K562 (cell line): ENCODE results near the gene ADAMTS2. TPM values are rescaled to one million over a fixed set of nuclear protein-coding genes. Genes with fewer than 3 reads are reported as not detected.

Source experiments
- ATAC-seq: fragments of 200-7000 bp; cut with Tn5 transposase; 3 replicates; pipeline ENCODE4 v1.9.1; 2020; ENCODE audit warnings: moderate library complexity
- BruUV-seq: library from RNA; stranded (reverse); fragments of 400-500 nt; replicated peaks from 2 replicates; lab custom pipeline; 2021; lab: Mats Ljungman, UMichigan
- CTCF ChIA-PET: fragments of 300-600 bp; formaldehyde crosslinking; extraction: SDS; loops from one replicate; lab custom pipeline; 2021; ENCODE audit warnings: low intra/inter-chr PET ratio; lab: Yijun Ruan, JAX
- POLR2A ChIA-PET: fragments of 300-600, 350-650 bp; sonication (Branson Sonifier 250); formaldehyde crosslinking; extraction: SDS; loops from one replicate; lab custom pipeline; 2021; ENCODE audit warnings: antibody characterized with exemption, inconsistent platforms; lab: Yijun Ruan, JAX
- DNase-seq, 4 experiments: peaks; one replicate each; pipeline versions ENCODE4 v3.0.0 to v3.0.0-alpha.2; 2011 to 2018; ENCODE audit warnings: low spot score in 3 of 4, mixed read lengths in 3 of 4; ENCODE audit errors: extremely low read depth in 1 of 4
- FAIRE-seq: peaks from 2 replicates; lab custom pipeline; 2011; peaks lifted over from hg19 to GRCh38; lab: Jason Lieb, UNC
- H2AFZ ChIP-seq: 2 replicates; pipeline ENCODE4 v1.6.0; 2011; ENCODE audit warnings: low read depth, low read length, control low read depth, inconsistent platforms
- H3K27ac ChIP-seq: fragments of 200-600 bp; 3 replicates; pipeline ENCODE4 v1.8.0; 2011; ENCODE audit warnings: low read depth, mild to moderate bottlenecking, control low read depth, inconsistent platforms, low read length, moderate library complexity, mixed read lengths; ENCODE audit errors: extremely low read depth
- H3K27me3 ChIP-seq, 2 experiments: fragments of 300-600 bp in 1 of 2; 2 replicates in 1 of 2; 3 replicates in 1 of 2; pipeline versions ENCODE4 v1.6.0 to v1.8.0; 2011; ENCODE audit warnings: inconsistent platforms in 2 of 2, low read length in 2 of 2, mild to moderate bottlenecking in 1 of 2, mixed read lengths in 1 of 2, moderate library complexity in 1 of 2; ENCODE audit not compliant: control insufficient read depth in 2 of 2, insufficient read depth in 2 of 2
- H3K36me3 ChIP-seq: fragments of 300-600 bp; 3 replicates; pipeline ENCODE4 v1.8.0; 2011; ENCODE audit warnings: mild to moderate bottlenecking, low read length, inconsistent platforms; ENCODE audit not compliant: control insufficient read depth, insufficient read depth
- H3K4me1 ChIP-seq, 2 experiments: fragments of 200-600 bp in 1 of 2; replicated peaks in 1 of 2; 2 replicates in 1 of 2; 3 replicates in 1 of 2; pipeline versions ENCODE4 v1.5.1 to v1.8.0; 2011; ENCODE audit warnings: inconsistent platforms in 2 of 2, low read length in 2 of 2, mild to moderate bottlenecking in 1 of 2, mixed read lengths in 1 of 2, moderate library complexity in 1 of 2; ENCODE audit not compliant: control insufficient read depth in 2 of 2, insufficient read depth in 2 of 2
- H3K4me2 ChIP-seq: 2 replicates; pipeline ENCODE4 v1.6.1; 2011; ENCODE audit warnings: low read length, control low read depth, inconsistent platforms, mixed read lengths; ENCODE audit not compliant: insufficient read depth
- H3K4me3 ChIP-seq: fragments of 200-600 bp; sonication (generic), shearing (Covaris generic); 2 replicates; pipeline ENCODE4 v1.5.1; 2016; ENCODE audit warnings: control low read depth, inconsistent platforms
- H3K79me2 ChIP-seq: fragments of 200-600 bp; 3 replicates; pipeline ENCODE4 v1.8.0; 2011; ENCODE audit warnings: low read length, inconsistent platforms; ENCODE audit not compliant: control insufficient read depth, insufficient read depth
- H3K9ac ChIP-seq, 2 experiments: 2 replicates each; pipeline versions ENCODE4 v1.6.0 to v1.6.1; 2011; ENCODE audit warnings: low read depth in 2 of 2, low read length in 2 of 2, control low read depth in 1 of 2, inconsistent platforms in 1 of 2, mild to moderate bottlenecking in 1 of 2, mixed read lengths in 1 of 2; ENCODE audit not compliant: insufficient read depth in 1 of 2
- H3K9me1 ChIP-seq: one replicate; pipeline ENCODE4 v1.6.0; 2011; ENCODE audit warnings: inconsistent platforms, mild to moderate bottlenecking, low read length, moderate library complexity; ENCODE audit not compliant: control insufficient read depth, insufficient read depth
- H3K9me3 ChIP-seq: replicated peaks from 2 replicates; pipeline ENCODE4 v1.5.1; 2011; ENCODE audit warnings: low read depth, low read length, inconsistent platforms; ENCODE audit not compliant: control insufficient read depth, insufficient read depth
- H4K20me1 ChIP-seq: replicated peaks from 2 replicates; pipeline ENCODE4 v1.6.1; 2011; ENCODE audit warnings: low read length, inconsistent platforms, mixed read lengths; ENCODE audit not compliant: control insufficient read depth, insufficient read depth
- BRCA1 ChIP-seq, 2 experiments: fragments of 450-650 bp in 1 of 2; sonication (generic) in 1 of 2; formaldehyde crosslinking in 1 of 2; IDR thresholded peaks; 2 replicates each; pipeline versions ENCODE4 v1.5.0 to v1.6.1; 2017 to 2020; ENCODE audit warnings: mild to moderate bottlenecking in 1 of 2, missing genetic modification reagents in 1 of 2
- L3MBTL2 ChIP-seq: fragments of 450-650 bp; IDR thresholded peaks from 2 replicates; pipeline ENCODE4 v1.6.1; 2016; ENCODE audit warnings: mild to moderate bottlenecking, moderate library complexity
- USF2 ChIP-seq: sonication (generic); formaldehyde crosslinking; IDR thresholded peaks from 2 replicates; pipeline ENCODE4 v1.5.0; 2020; ENCODE audit warnings: missing genetic modification reagents
- ZC3H11A ChIP-seq: IDR thresholded peaks from 2 replicates; pipeline ENCODE4 v1.6.1; 2012; ENCODE audit warnings: low read depth, low read length, improper control_type of control experiment
- WGBS: fragments of 100-300 bp; shearing (Covaris generic); methylation state at CpG from one replicate; pipeline ENCODE4 v1.1.6; 2016; ENCODE audit warnings: low coverage, mixed read lengths; ENCODE audit not compliant: insufficient coverage; ENCODE audit errors: missing lambda C conversion rate; 5-methylcytosine and 5-hydroxymethylcytosine counted together
- in situ Hi-C: fragments of 300-500 bp; cut with MboI; formaldehyde crosslinking; loops from 4 replicates; pipeline ENCODE4 v1.15.0; 2018; ENCODE audit warnings: inconsistent platforms, mixed read lengths
- intact Hi-C: fragments of 100-400 bp; cut with micrococcal nuclease; formaldehyde crosslinking; loops from 2 replicates; pipeline ENCODE4 v1.14.2; 2022
- polyA plus RNA-seq, 8 experiments: library from polyadenylated mRNA; depleted of rRNA in 4 of 8; stranded (reverse) in 5 of 8; unstranded in 3 of 8; fragments of >200 nt; fragmentation: Nextera tagmentation in 2 of 8; fragmentation: Illumina TruSeq in 1 of 8; extraction: Ambion mirVana in 2 of 8; extraction: Trizol in 1 of 8; gene quantifications; 2 replicates each; pipeline versions ENCODE4 v1.2.1 to v1.2.3, GENCODE V29; 2011 to 2014; ENCODE audit warnings: inconsistent platforms in 1 of 8, missing spikeins in 1 of 8
- total RNA-seq, 7 experiments: library from RNA; depleted of rRNA in 6 of 7; stranded (reverse); fragments of >200 nt in 6 of 7; fragmentation: Illumina TruSeq in 2 of 7; extraction: Trizol in 2 of 7; gene quantifications; 2 replicates each; pipeline versions ENCODE4 v1.2.1 to v1.2.3, GENCODE V29; 2011 to 2021; ENCODE audit warnings: low replicate concordance in 1 of 7

Gene ADAMTS2
- total and polyA plus RNA-seq, 9 of the 15 experiments (the other 6 are each of a cell fraction or from before 2014, with no cell fraction given), result not detected

- Histone ChIP-seq H3K4me1 (no peaks in the 10 kb centered on the region), H3K36me3 (no peaks in the 10 kb centered on the region), H3K27ac (no peak overlapping the region), H3K4me2 (no peak overlapping the region), H2AFZ (no peak overlapping the region), H3K9ac (no peak overlapping the region), H3K9me1 (no peaks in the 10 kb centered on the region), H4K20me1 (no peaks in the 10 kb centered on the region), H3K9me3 (no peaks in the 10 kb centered on the region), H3K27me3 (peaks cover 3 to 52% of the 10 kb centered on the region in 2 experiments; a peak in 2 of 5 replicates), H3K79me2 (no peaks in the 10 kb centered on the region), H3K4me3 (no peak overlapping the region)
- FAIRE-seq (no peak), ATAC-seq (no peak), DNase-seq (no peak)
- in situ Hi-C loops, result no loop called here
- ChIA-PET POLR2A (interaction anchor here (0.7 kb wide), 2 partner anchors 252 to 356 kb away, joined by 3 read pairs; no protein-coding TSS in a partner anchor), CTCF (no interaction called here)
- intact Hi-C loops, result no loop called here
- BruUV-seq, result no TSS peak
- TF ChIP-seq USF2 (CRISPR knock-in tag) (no peak), BRCA1 (IDR thresholded peaks at IDR 0.05) (no peak), BRCA1 (CRISPR knock-in tag; IDR thresholded peaks at IDR 0.05) (no peak), ZC3H11A (no peak)
These were observed 161.8 kb downstream of the ADAMTS2 start for GRCh38 chr5:179183481-179183880.

DNA sequence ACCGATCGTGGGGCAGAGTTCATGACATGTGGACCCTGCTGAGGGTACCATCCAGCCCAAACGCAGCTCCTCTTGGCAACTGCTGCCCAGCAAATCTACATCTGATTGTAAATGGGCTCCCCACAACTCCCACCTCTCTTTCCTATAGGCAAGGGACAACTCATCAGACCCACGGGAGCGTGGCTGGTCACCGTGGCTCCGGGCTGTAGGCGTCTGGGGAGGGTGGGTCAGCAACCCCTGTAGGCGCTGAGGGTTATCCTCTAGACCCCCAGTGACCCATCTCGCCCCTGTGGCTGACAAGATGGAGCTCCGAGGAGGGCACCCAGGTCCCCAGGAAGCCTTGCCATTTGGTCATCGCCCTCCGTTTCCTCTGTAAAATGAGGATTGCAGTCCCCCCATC lies 162.7 kb downstream of the ADAMTS2 start:
- intact Hi-C loops (no loop called here), in situ Hi-C loops (no loop called here)
- H3K79me2 ChIP-seq, result no peaks in the 10 kb centered on the region
- ChIA-PET POLR2A (interaction anchor here (0.5 to 0.7 kb wide), 3 partner anchors 253 to 1151 kb away, joined by 3 read pairs; no protein-coding TSS in a partner anchor), CTCF (interaction anchor here (0.5 kb wide), 1 partner anchor 277 kb away, joined by 3 read pairs; no protein-coding TSS in a partner anchor)
- no peak for FAIRE-seq
- H3K9me3 ChIP-seq, result no peaks in the 10 kb centered on the region
- ATAC-seq, result no peak
- H3K9ac ChIP-seq, result no peak overlapping the region
- no peaks in the 10 kb centered on the region for H4K20me1 ChIP-seq
- H3K4me3 ChIP-seq, result no peak overlapping the region
- no peak overlapping the region for H3K27ac ChIP-seq
- H3K36me3 ChIP-seq, result no peaks in the 10 kb centered on the region
- no peak overlapping the region for H2AFZ ChIP-seq
- H3K4me2 ChIP-seq, result no peak overlapping the region
- WGBS, result 0% methylated on average over 12 of the region's 13 CpGs
- H3K27me3 ChIP-seq, result peaks cover 6 to 53% of the 10 kb centered on the region in 2 experiments; a peak in 2 of 5 replicates
- no peak for TF ChIP-seq L3MBTL2
- BruUV-seq, result no TSS peak
- DNase-seq, result no peak
- no peaks in the 10 kb centered on the region for H3K9me1 ChIP-seq
- no peaks in the 10 kb centered on the region for H3K4me1 ChIP-seq
